ENCODE results near the gene PMM2.

Gene PMM2

GRCh38 chr16:8878523-8878911, 80.9 kb downstream of the PMM2 start (continued):
- TF ChIP-seq ZNF561 (tag by site-specific recombination; IDR thresholded peaks at IDR 0.05; ENCODE audit: borderline replicate concordance), result no peak
- TF ChIP-seq ZNF391 (tag by site-specific recombination; IDR thresholded peaks at IDR 0.05; ENCODE audit: borderline replicate concordance, low read depth), result no peak
- 0 out of 2 replicates have a peak, but pooled peaks have one; percentile 11 for TF ChIP-seq GLIS1 (tag by site-specific recombination; IDR thresholded peaks at IDR 0.05)
- TF ChIP-seq TRIM28 (IDR thresholded peaks at IDR 0.05; ENCODE audit: borderline replicate concordance, low read length), result no peak

- TF ChIP-seq BCL6B (tag by site-specific recombination; IDR thresholded peaks at IDR 0.05) (no peak), ZNF707 (tag by site-specific recombination; IDR thresholded peaks at IDR 0.05) (no peak), ZNF121 (tag by site-specific recombination; IDR thresholded peaks at IDR 0.05) (peak; percentile 86), KLF16 (tag by site-specific recombination; IDR thresholded peaks at IDR 0.05) (no peak)
- TF ChIP-seq, protein P1, sequence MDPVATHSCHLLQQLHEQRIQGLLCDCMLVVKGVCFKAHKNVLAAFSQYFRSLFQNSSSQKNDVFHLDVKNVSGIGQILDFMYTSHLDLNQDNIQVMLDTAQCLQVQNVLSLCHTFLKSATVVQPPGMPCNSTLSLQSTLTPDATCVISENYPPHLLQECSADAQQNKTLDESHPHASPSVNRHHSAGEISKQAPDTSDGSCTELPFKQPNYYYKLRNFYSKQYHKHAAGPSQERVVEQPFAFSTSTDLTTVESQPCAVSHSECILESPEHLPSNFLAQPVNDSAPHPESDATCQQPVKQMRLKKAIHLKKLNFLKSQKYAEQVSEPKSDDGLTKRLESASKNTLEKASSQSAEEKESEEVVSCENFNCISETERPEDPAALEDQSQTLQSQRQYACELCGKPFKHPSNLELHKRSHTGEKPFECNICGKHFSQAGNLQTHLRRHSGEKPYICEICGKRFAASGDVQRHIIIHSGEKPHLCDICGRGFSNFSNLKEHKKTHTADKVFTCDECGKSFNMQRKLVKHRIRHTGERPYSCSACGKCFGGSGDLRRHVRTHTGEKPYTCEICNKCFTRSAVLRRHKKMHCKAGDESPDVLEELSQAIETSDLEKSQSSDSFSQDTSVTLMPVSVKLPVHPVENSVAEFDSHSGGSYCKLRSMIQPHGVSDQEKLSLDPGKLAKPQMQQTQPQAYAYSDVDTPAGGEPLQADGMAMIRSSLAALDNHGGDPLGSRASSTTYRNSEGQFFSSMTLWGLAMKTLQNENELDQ (tag by site-specific recombination; IDR thresholded peaks at IDR 0.05; ENCODE audit: low read depth), result no peak
- no peak overlapping the region for H3K4me3 ChIP-seq (ENCODE audit: low read depth, low read length)
- no peak overlapping the region for H3K27ac ChIP-seq (ENCODE audit: extremely low read depth, low read depth, low read length)
- ChIA-PET CTCF (interaction anchor here (0.6 to 3.4 kb wide), 23 partner anchors 9 to 308 kb away, joined by 3 to 30 read pairs (median 4); partner anchors contain the start of genes CARHSP1, PMM2 and TMEM186), POLR2A (interaction anchor here (2.4 kb wide), 1 partner anchor 12 kb away, joined by 18 read pairs; the partner anchor contains the start of gene CARHSP1)
- no peaks in the 10 kb centered on the region for H3K9me3 ChIP-seq (ENCODE audit: control insufficient read depth, insufficient read depth, low read depth, low read length)
- no peaks in the 10 kb centered on the region for H3K4me1 ChIP-seq (ENCODE audit: control insufficient read depth, insufficient read depth, low read length)
- H3K36me3 ChIP-seq (ENCODE audit: control insufficient read depth in 2 of 2, insufficient read depth in 1 of 2, low read length in 2 of 2), result no peaks in the 10 kb centered on the region
Observed at GRCh38 chr16:8880839-8881510, 83.3 kb downstream of the PMM2 start.

- no peak within 1 kb of the TSS for H3K27ac ChIP-seq (ENCODE audit: extremely low read depth, low read depth, low read length)
- no peak within 1 kb of the TSS for H3K4me3 ChIP-seq (ENCODE audit: low read depth, low read length)
- H3K4me1 ChIP-seq (ENCODE audit: control insufficient read depth, insufficient read depth, low read length), result no peaks in the 10 kb centered on the region
- no peaks in the 10 kb centered on the region for H3K9me3 ChIP-seq (ENCODE audit: control insufficient read depth, insufficient read depth, low read depth, low read length)
- H3K36me3 ChIP-seq (ENCODE audit: control insufficient read depth in 2 of 2, insufficient read depth in 1 of 2, low read length in 2 of 2), result peaks cover 0 to 1% of the 10 kb centered on the region in 2 experiments; a peak in 1 of 3 replicates
- CTCF ChIA-PET, result interaction anchor here (0.5 to 3.4 kb wide), 4 partner anchors 10 to 1855 kb away, joined by 3 to 30 read pairs (median 6); no protein-coding TSS in a partner anchor
- POLR2A ChIA-PET, result interaction anchor here (2.4 to 2.9 kb wide), 2 partner anchors 13 kb away, joined by 17 to 18 read pairs; partner anchors contain the start of gene CARHSP1
- TF ChIP-seq ZNF521 (tag by site-specific recombination; IDR thresholded peaks at IDR 0.05) (no peak), ZNF416 (tag by site-specific recombination; IDR thresholded peaks at IDR 0.05) (no peak), SP7 (tag by site-specific recombination; IDR thresholded peaks at IDR 0.05) (no peak), ZNF280D (tag by site-specific recombination; IDR thresholded peaks at IDR 0.05) (no peak), ZNF138 (tag by site-specific recombination; IDR thresholded peaks at IDR 0.05; ENCODE audit: borderline replicate concordance) (no peak), ZNF670 (tag by site-specific recombination; IDR thresholded peaks at IDR 0.05; ENCODE audit: low read depth) (no peak), ZNF48 (tag by site-specific recombination; IDR thresholded peaks at IDR 0.05) (no peak), ZNF548 (tag by site-specific recombination; IDR thresholded peaks at IDR 0.05) (no peak), ZNF513 (tag by site-specific recombination; IDR thresholded peaks at IDR 0.05) (no peak)
- TF ChIP-seq, protein P2, sequence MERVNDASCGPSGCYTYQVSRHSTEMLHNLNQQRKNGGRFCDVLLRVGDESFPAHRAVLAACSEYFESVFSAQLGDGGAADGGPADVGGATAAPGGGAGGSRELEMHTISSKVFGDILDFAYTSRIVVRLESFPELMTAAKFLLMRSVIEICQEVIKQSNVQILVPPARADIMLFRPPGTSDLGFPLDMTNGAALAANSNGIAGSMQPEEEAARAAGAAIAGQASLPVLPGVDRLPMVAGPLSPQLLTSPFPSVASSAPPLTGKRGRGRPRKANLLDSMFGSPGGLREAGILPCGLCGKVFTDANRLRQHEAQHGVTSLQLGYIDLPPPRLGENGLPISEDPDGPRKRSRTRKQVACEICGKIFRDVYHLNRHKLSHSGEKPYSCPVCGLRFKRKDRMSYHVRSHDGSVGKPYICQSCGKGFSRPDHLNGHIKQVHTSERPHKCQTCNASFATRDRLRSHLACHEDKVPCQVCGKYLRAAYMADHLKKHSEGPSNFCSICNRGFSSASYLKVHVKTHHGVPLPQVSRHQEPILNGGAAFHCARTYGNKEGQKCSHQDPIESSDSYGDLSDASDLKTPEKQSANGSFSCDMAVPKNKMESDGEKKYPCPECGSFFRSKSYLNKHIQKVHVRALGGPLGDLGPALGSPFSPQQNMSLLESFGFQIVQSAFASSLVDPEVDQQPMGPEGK (tag by site-specific recombination; IDR thresholded peaks at IDR 0.05), result no peak
- TF ChIP-seq, protein P3, sequence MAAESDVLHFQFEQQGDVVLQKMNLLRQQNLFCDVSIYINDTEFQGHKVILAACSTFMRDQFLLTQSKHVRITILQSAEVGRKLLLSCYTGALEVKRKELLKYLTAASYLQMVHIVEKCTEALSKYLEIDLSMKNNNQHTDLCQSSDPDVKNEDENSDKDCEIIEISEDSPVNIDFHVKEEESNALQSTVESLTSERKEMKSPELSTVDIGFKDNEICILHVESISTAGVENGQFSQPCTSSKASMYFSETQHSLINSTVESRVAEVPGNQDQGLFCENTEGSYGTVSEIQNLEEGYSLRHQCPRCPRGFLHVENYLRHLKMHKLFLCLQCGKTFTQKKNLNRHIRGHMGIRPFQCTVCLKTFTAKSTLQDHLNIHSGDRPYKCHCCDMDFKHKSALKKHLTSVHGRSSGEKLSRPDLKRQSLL (tag by site-specific recombination; IDR thresholded peaks at IDR 0.05), result no peak
Observed at GRCh38 chr16:8882041-8882617, 84.5 kb downstream of the PMM2 start, which contains the start of gene LITAFD. Gene LITAFD (plus strand): TSS chr16:8882351. CDS start chr16:8884356, 2,005 bp downstream.
